ENCODE measurements around the gene REEP1. TPM values are rescaled to one million over a fixed set of nuclear protein-coding genes. Genes with fewer than 3 reads are reported as not detected.

REEP1 gene
- total RNA-seq, 4 donors from 2014 or later = 0.17 to 1.1 (median 0.46) TPM

GRCh38 chr2:86297382-86298147, 39.9 kb downstream of the REEP1 start:
- TF ChIP-seq CTCF (IDR thresholded peaks at IDR 0.05; ENCODE audit: low read depth) = no peak

GRCh38 chr2:86296947-86297346, 40.5 kb downstream of the REEP1 start:
- no peak for TF ChIP-seq CTCF (IDR thresholded peaks at IDR 0.05; ENCODE audit: low read depth)

- no peak for TF ChIP-seq CTCF (IDR thresholded peaks at IDR 0.05; ENCODE audit: low read depth)
These were observed 42.4 kb downstream of the REEP1 start for GRCh38 chr2:86295066-86295465.

GRCh38 chr2:86293612-86294011, 43.8 kb downstream of the REEP1 start:
- TF ChIP-seq CTCF (IDR thresholded peaks at IDR 0.05; ENCODE audit: low read depth) = no peak

DNA sequence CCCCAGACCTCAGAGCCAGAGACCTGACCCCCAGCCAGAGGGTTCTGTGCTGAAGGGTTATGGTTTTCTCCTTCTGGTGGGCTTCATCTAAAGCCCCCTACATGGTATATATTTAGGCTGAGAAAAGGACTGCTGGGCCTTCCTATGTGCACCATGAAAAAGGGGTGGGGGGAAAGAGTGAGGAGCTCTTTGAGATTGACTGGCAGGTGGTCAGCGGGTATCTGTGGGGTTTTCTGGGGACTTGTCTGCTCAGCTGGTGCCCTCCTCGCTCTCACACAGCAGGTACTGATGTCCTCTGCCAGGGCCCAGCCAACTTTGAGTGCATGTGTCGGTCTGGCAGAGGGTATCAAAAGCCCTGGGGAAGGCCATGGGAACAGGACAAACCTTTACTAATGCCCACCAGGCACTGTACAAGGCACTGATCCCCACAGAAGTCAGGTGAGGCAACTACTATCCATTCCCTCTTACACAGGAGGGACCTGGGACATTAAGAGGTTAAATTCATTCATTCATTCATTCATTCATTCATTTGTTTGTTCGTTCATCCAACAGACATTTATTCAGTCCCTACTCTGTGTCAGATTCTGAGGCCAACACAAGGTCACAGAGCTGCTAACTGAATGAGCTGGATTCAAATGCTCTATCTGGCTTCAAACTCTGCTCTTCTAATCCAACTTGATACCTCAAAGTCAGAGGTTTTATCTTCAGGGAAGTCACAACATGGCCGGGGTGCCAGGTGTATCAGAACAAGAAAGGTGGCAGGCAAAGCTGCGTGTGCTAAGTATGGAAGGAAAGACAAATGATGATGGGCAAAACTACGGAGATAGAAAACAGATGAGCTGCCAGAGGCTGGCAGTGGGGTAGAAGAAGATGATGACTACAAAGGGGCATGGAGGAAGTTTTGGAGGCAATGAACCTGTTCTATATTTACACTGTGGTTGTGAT, 44.6 kb downstream of the REEP1 start:
- TF ChIP-seq CTCF (IDR thresholded peaks at IDR 0.05; ENCODE audit: low read depth) = no peak

- no peak for TF ChIP-seq CTCF (IDR thresholded peaks at IDR 0.05; ENCODE audit: low read depth)
These were observed 46.1 kb downstream of the REEP1 start for GRCh38 chr2:86291328-86291662.
